ENCODE results near the gene RLF.

Gene RLF

GRCh38 chr1:40270152-40270834 is 109.1 kb downstream of the RLF start:
- H3K27ac ChIP-seq (ENCODE audit: low read depth, low read length, poor library complexity, severe bottlenecking): no peak overlapping the region

GRCh38 chr1:40272653-40273213 is 111.5 kb downstream of the RLF start:
- no peaks in the 10 kb centered on the region for H3K79me2 ChIP-seq (ENCODE audit: insufficient read depth, low read length)
- no peak for TF ChIP-seq CTCF (IDR thresholded peaks at IDR 0.05; ENCODE audit: low read length)
- no peak for TF ChIP-seq EZH2 (IDR thresholded peaks at IDR 0.05; ENCODE audit: borderline replicate concordance, low read length)
- H3K9ac ChIP-seq (ENCODE audit: low read length): no peak overlapping the region
- H3F3A ChIP-seq (ENCODE audit: insufficient read depth, low read length): no peaks in the 10 kb centered on the region
- H3K9me3 ChIP-seq (ENCODE audit: low read length): no peaks in the 10 kb centered on the region
- no peaks in the 10 kb centered on the region for H3K9me2 ChIP-seq (ENCODE audit: low read depth, low read length)
- H3K4me1 ChIP-seq (ENCODE audit: insufficient read depth, low read length, severe bottlenecking): no peaks in the 10 kb centered on the region
- no peaks in the 10 kb centered on the region for H3K27me3 ChIP-seq (ENCODE audit: insufficient read depth, low read length)
- no peaks in the 10 kb centered on the region for H4K20me1 ChIP-seq (ENCODE audit: insufficient read depth, low read length)
- peaks cover 81% of the 10 kb centered on the region for H3K36me3 ChIP-seq (ENCODE audit: insufficient read depth, low read length)
- H2AFZ ChIP-seq (ENCODE audit: low read length): no peak overlapping the region
- no peak overlapping the region for H3K4me2 ChIP-seq (ENCODE audit: low read length)
- no peak overlapping the region for H3K27ac ChIP-seq (ENCODE audit: low read depth, low read length, poor library complexity, severe bottlenecking)
- H3K4me3 ChIP-seq (ENCODE audit: low read depth, low read length, poor library complexity, severe bottlenecking): no peak overlapping the region

More at GRCh38 chr1:40270152-40270834, 109.1 kb downstream of the RLF start:
- TF ChIP-seq CTCF (IDR thresholded peaks at IDR 0.05; ENCODE audit: low read length): no peak
- TF ChIP-seq EZH2 (IDR thresholded peaks at IDR 0.05; ENCODE audit: borderline replicate concordance, low read length): no peak
- Histone ChIP-seq H3K9me3 (ENCODE audit: low read length) (no peaks in the 10 kb centered on the region), H3K9me2 (ENCODE audit: low read depth, low read length) (no peaks in the 10 kb centered on the region), H3F3A (ENCODE audit: insufficient read depth, low read length) (no peaks in the 10 kb centered on the region), H2AFZ (ENCODE audit: low read length) (no peak overlapping the region), H3K36me3 (ENCODE audit: insufficient read depth, low read length) (peaks cover 85% of the 10 kb centered on the region), H3K4me2 (ENCODE audit: low read length) (no peak overlapping the region), H3K9ac (ENCODE audit: low read length) (no peak overlapping the region), H4K20me1 (ENCODE audit: insufficient read depth, low read length) (no peaks in the 10 kb centered on the region), H3K4me3 (ENCODE audit: low read depth, low read length, poor library complexity, severe bottlenecking) (no peak overlapping the region), H3K4me1 (ENCODE audit: insufficient read depth, low read length, severe bottlenecking) (no peaks in the 10 kb centered on the region), H3K79me2 (ENCODE audit: insufficient read depth, low read length) (no peaks in the 10 kb centered on the region), H3K27me3 (ENCODE audit: insufficient read depth, low read length) (no peaks in the 10 kb centered on the region)

- H4K20me1 ChIP-seq (ENCODE audit: insufficient read depth, low read length): no peaks in the 10 kb centered on the region
- no peaks in the 10 kb centered on the region for H3K4me1 ChIP-seq (ENCODE audit: insufficient read depth, low read length, severe bottlenecking)
- no peak overlapping the region for H3K27ac ChIP-seq (ENCODE audit: low read depth, low read length, poor library complexity, severe bottlenecking)
- no peak overlapping the region for H3K4me3 ChIP-seq (ENCODE audit: low read depth, low read length, poor library complexity, severe bottlenecking)
- no peak overlapping the region for H3K4me2 ChIP-seq (ENCODE audit: low read length)
- no peaks in the 10 kb centered on the region for H3F3A ChIP-seq (ENCODE audit: insufficient read depth, low read length)
- no peaks in the 10 kb centered on the region for H3K27me3 ChIP-seq (ENCODE audit: insufficient read depth, low read length)
- no peaks in the 10 kb centered on the region for H3K9me2 ChIP-seq (ENCODE audit: low read depth, low read length)
- H3K9me3 ChIP-seq (ENCODE audit: low read length): no peaks in the 10 kb centered on the region
- no peak overlapping the region for H2AFZ ChIP-seq (ENCODE audit: low read length)
- no peak overlapping the region for H3K9ac ChIP-seq (ENCODE audit: low read length)
- H3K36me3 ChIP-seq (ENCODE audit: insufficient read depth, low read length): peaks cover 72% of the 10 kb centered on the region
- no peaks in the 10 kb centered on the region for H3K79me2 ChIP-seq (ENCODE audit: insufficient read depth, low read length)
- TF ChIP-seq EZH2 (IDR thresholded peaks at IDR 0.05; ENCODE audit: borderline replicate concordance, low read length) (no peak), CTCF (IDR thresholded peaks at IDR 0.05; ENCODE audit: low read length) (no peak)
Observed at GRCh38 chr1:40273547-40274166, 112.5 kb downstream of the RLF start.
